KBM-7 (cell line): ENCODE measurements around the gene WRAP73.
A peak's percentile ranks its signal among the peaks of the same experiment; 100 is the strongest.
"Not testable (repeated sequence)": the region's sequence is repeated elsewhere in the genome, so short reads cannot be mapped to it uniquely, and the experiment has no call there.

Experiments used
- DNase-seq: peaks from one replicate; pipeline ENCODE4 v3.0.0-alpha.2; 2015
- in situ Hi-C: fragments of 300-500 bp; cut with MboI; formaldehyde crosslinking; loops from 2 replicates; pipeline ENCODE4 v1.14.3; 2020; ENCODE audit warnings: low sequenced_read_pairs, low pct_unique_long_range_greater_than_20kb, mixed read lengths

The WRAP73 gene

GRCh38 chr1:3633344-3634058, 16.4 kb downstream of the WRAP73 start:
- in situ Hi-C loops = no loop called here

GRCh38 chr1:3632716-3633343, 17.1 kb downstream of the WRAP73 start:
- in situ Hi-C loops = no loop called here
- no peak for DNase-seq

More at GRCh38 chr1:3633344-3634058, 16.4 kb downstream of the WRAP73 start:
- no peak for DNase-seq

DNA sequence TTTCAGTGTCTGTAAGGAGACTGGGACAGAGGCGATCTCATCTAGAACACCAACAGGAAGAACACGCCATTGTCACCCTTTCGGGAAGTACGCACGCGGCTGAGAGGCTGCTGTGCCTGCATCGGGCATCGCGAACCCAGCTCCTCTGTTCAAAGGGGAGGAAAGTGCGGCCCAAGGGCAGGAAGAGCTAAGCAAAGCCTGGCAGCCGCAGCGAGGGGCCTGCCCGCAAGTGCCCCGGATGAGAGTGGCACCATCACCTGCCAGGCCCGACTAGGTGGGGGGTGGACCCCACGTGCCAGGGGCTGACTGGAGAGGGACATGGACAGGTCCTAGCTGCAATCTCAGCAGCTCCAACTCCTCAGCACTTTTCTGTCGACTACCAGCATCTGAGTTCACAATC, 17.6 kb downstream of the WRAP73 start:
- no peak for DNase-seq
- in situ Hi-C loops = no loop called here

- in situ Hi-C loops = no loop called here
- DNase-seq = no peak
These were observed 18.3 kb downstream of the WRAP73 start for GRCh38 chr1:3631320-3632260.

- in situ Hi-C loops = no loop called here
- no peak for DNase-seq
These were observed 19.0 kb downstream of the WRAP73 start for GRCh38 chr1:3630914-3631313.

GRCh38 chr1:3630161-3630611, 19.7 kb downstream of the WRAP73 start:
- no peak for DNase-seq
- in situ Hi-C loops = no loop called here

DNA sequence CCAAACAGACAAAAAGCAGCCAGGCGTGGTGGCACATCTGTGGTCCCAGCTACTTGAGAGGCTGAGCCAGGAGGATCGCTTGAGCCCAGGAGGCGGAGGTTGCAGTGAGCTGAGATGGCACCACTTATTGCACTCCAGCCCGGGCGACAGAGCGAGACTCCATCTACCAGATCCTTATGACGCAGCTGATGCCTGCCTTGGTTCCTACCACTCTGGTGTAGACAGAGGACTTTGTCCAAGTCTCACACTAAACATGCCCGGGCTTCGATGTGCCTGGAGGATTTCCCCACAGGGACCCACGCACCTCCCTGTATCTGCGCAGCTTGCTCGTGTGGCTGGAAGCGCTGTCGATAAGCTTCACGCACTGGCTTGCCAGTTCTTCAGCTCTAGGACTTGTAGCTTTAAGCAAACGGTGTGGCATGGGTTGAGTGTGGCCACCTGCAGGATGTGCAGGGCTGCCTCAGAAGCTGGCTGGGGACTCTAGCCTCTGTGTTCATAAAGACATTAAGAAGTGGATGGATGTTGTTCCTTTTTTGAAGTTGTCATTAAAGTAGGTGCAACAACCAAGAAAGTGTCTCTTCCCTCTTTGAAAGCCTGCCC, 20.2 kb downstream of the WRAP73 start:
- in situ Hi-C loops = no loop called here
- DNase-seq = no peak

DNA sequence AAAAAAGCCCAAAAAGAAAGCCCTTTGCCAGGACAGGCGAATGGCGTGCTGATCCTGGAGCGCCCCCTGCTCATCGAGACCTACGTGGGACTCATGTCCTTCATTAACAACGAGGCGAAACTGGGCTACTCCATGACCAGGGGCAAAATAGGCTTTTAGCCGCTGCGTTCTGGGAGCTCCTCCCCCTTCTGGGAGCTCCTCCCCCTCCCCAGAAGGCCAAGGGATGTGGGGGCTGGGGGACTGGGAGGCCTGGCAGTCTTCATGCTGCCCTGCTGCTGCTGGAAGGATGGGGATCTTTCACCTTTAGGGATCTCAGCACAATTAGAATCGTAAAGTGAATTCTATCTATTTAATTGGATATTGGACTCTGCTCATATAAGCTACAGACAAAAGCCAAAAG, 21.5 kb downstream of the WRAP73 start:
- in situ Hi-C loops = no loop called here
- DNase-seq = no peak

- in situ Hi-C loops = no loop called here
- no peak for DNase-seq
These were observed 22.2 kb downstream of the WRAP73 start for GRCh38 chr1:3627515-3628253.

GRCh38 chr1:3626025-3626424, 23.9 kb downstream of the WRAP73 start:
- DNase-seq = no peak
- in situ Hi-C loops = no loop called here

DNA sequence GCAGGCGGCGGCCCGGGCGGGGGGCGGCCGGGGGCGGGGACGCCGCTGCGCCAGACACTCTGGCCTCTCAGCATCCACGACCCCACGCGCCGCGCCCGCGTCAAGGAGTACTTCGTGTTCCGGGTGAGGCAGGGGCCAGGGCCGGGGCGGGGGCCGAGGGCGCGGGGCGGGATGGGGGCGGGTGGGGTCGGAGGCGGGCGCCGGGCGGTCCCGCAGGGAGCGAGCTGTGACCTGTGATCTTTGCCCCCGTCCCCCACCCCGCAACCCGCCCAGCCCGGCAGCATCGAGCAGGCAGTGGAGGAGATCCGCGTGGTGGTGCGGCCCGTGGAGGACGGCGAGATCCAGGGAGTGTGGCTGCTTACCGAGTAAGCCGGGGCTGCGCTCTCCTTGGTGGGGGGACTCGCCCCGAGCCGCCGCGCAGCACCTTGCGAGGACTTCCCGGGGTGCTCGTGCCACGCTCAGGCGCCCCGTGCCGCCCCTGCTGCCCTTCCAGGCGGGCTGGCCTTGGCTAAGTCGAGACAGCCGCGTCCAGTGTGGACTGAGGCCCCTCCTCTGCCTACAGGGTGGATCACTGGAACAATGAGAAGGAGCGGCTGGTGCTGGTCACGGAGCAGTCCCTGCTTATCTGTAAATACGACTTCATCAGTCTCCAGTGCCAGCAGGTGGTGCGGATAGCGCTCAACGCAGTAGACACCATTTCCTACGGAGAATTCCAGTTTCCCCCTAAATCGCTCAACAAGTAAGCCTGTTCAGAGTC, 24.6 kb downstream of the WRAP73 start:
- DNase-seq = peak; percentile 38
- in situ Hi-C loops = no loop called here

- DNase-seq = peak; percentile 98
- in situ Hi-C loops = no loop called here
These were observed 25.4 kb downstream of the WRAP73 start, which contains the start of gene TPRG1L for GRCh38 chr1:3624200-3625136. TSS of gene TPRG1L (plus strand) at chr1:3625015. CDS start at chr1:3625073, 58 bp downstream.

- in situ Hi-C loops = no loop called here
- DNase-seq = peak; percentile 15
These were observed 26.3 kb downstream of the WRAP73 start for GRCh38 chr1:3623441-3624199.

DNA sequence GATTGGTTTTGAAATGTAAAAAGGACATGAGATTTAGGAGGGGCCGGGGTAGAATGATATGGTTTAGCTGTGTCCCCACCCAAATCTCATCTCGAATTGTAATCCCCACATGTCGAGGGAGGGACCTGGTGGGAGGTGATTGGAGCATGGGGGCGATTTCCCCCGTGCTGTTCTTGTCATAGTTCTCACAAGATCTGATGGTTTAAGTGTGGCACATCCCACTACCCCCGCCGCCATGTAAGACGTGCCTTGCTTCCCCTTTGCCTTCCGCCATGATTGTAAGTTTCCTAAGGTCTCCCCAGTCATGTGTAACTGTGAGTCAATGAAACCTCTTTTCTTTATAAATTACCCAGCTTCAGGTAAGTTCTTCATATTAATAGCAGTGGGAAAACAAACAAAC, 27.8 kb downstream of the WRAP73 start:
- DNase-seq, in situ Hi-C loops: not testable (repeated sequence)

DNA sequence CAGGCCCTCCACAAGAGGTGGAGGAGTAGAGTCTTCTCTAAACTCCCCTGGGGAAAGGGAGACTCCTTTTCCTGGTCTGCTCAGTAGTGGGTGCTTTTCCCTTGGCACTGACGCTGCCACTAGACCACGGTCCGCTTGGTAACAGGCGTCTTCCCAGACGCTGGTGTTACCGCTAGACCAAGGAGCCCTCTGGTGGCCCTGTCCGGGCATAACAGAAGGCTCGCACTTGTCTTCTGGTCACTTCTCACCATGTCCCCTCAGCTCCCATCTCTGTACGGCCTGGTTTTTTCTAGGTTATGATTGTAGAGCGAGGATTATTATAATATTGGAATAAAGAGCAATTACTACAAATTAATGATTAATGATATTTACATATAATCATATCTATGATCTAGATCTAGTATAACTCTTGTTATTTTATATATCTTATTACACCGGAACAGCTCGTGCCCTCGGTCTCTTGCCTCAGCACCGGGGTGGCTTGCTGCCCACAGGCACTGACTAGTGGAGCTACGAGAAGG, 28.7 kb downstream of the WRAP73 start:
- in situ Hi-C loops = not testable (repeated sequence)

DNA sequence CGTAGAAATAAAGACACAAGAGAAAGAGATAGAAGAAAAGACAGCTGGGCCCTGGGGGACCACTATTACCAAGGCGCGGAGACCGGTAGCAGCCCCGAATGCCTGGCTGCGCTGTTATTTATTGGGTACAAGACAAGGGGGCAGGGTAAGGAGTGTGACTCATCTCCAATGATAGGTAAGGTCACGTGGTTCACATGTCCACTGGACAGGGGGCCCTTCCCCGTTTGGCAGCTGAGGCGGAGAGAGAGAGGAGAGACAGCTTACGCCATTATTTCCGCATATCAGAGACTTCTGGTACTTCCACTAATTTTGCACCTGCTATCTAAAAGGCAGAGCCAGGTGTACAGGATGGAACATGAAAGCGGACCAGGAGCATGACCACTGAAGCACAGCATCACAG, 29.2 kb downstream of the WRAP73 start:
- in situ Hi-C loops = no loop called here

More for the DNA sequence above, 28.7 kb downstream of the WRAP73 start:
- DNase-seq = not testable (repeated sequence)

More for the DNA sequence above, 29.2 kb downstream of the WRAP73 start:
- DNase-seq = no peak
